SHP77 treated with DMSO at 0.1 percent for 48 hours (cell line): ENCODE measurements around the gene ANXA5.

Experiments used
- DNase-seq: peaks from one replicate; lab custom pipeline; 2025; lab: John Stamatoyannopoulos, UW

The ANXA5 gene

DNA sequence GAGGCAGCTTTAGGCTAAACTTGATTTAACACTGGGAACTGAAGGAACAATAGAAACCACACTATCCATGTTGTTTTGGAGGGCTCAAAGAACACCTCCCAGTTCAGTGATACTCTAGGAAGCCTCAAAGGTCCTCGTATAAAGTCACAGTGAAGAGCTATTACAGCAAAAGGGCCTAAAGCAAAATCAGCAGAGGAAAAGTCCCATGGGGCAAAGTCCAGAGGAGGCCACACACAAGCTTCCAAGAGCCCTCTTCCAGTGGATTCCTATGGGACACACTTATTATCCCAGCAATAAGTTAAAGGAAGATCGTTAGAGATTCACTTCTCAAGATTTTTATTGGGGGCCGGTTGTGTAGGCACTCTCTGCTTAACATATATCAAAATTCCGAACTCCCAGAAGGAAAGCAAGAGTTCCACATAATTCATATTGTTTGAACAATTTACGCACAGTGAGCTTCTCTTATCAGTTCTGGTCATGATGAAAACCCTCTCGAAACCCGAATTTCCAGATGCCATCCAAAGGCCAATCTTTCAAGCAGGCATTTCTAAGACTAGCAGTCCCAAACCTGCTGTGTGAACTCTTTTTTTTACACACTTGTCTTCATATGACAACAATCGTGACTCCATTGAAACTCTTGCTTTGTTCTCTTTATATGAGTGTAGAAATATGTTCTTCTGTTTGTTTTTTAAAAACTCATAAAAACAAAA lies 53.7 kb downstream of the ANXA5 start:
- no peak for DNase-seq

DNA sequence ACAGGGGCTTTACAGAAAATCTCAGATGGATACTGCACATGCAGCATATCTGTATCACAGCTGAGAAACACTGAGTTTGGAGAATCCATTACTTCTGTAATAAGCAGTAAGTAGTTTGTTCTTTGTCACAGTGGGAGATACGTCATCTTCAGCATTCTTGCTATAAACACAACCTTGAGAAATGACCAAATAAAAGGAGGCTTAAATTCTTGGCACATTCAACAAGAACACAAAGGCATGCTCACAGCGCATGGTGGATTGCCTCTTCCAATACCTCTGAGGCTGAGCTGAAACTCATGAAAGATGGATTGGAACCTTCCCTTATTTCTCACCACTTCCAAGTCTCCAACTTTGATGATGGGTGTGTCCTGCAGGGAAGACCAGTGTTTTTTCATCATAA lies 54.5 kb downstream of the ANXA5 start:
- no peak for DNase-seq

DNA sequence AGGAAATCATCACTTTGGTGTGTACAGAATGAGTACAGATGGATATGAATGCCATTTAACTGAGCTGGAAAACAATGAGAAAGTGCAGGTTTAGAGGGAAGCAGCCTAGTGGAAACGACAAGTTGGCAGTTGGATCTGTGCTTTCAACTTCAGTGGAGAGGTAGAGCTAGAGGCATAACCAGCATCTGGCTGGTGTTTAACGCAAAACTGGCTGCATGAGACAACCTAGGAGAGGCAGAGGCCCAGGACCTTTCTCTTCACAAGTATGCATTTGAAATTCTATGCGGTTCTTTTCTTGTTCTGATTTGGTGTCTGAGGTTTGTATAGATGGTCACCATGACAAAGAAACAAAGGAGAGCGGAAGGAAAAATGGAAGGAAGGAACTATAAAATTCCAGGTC lies 63.1 kb downstream of the ANXA5 start:
- DNase-seq = no peak

DNA sequence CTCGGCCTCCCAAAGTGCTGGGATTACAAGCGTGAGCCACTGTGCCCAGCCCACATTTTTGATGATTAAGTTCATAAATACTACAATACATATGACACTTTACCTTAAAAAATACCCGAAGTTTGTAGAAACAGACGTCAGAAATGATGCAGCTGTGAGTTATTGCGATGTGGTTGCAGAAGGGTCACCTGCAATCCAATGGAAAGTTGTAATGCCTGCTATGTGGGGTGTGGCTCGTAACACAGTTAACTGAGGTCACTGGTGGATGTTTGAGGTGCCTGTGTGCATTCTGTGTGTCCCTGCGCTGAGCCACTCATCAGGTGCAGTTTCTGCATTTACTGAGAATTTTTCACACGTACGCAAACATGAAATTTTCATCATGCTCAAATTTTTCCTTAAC lies 64.1 kb downstream of the ANXA5 start:
- no peak for DNase-seq
